Measurements from ENCODE around the gene CD2BP2. TPM values are rescaled to one million over a fixed set of nuclear protein-coding genes. Genes with fewer than 3 reads are reported as not detected.

CD2BP2 gene
- total and polyA plus RNA-seq, 2 experiments from 2014 or later, result 38.5 to 50.0 TPM

- Histone ChIP-seq H3K9ac (no peak overlapping the region), H3K36me3 (ENCODE audit: low read depth) (no peaks in the 10 kb centered on the region), H3K4me1 (ENCODE audit: insufficient read depth) (peaks cover 5% of the 10 kb centered on the region), H3K27ac (no peak overlapping the region), H3K9me2 (ENCODE audit: insufficient read depth) (no peaks in the 10 kb centered on the region), H3F3A (ENCODE audit: insufficient read depth) (0 out of 2 replicates have a peak, but pooled peaks cover 3% of the 10 kb centered on the region), H4K20me1 (ENCODE audit: insufficient read depth) (no peaks in the 10 kb centered on the region), H3K27me3 (replicated peaks; ENCODE audit: insufficient read depth) (no peaks in the 10 kb centered on the region), H2AFZ (no peak overlapping the region), H3K4me3 (no peak overlapping the region), H3K79me2 (ENCODE audit: insufficient read depth) (no peaks in the 10 kb centered on the region), H3K4me2 (ENCODE audit: unreplicated experiment) (no peak overlapping the region), H3K9me3 (ENCODE audit: low read depth) (no peaks in the 10 kb centered on the region)
- no peak for TF ChIP-seq EZH2 (IDR thresholded peaks at IDR 0.05; ENCODE audit: insufficient read depth, poor library complexity, severe bottlenecking)
- TF ChIP-seq EZH2phosphoT487 (IDR thresholded peaks at IDR 0.05; ENCODE audit: insufficient read depth, low read depth), result no peak
- in situ Hi-C loops (cut with MboI), result no loop called here
- WGBS, 2 experiments (ENCODE audit: low coverage in 1 of 2, low lambda C conversion rate in 2 of 2, missing lambda C conversion rate in 2 of 2), result 97 to 98% methylated on average over 8 of the region's 8 CpGs
- no peak for DNase-seq
Measured at GRCh38 chr16:30376461-30376902, 21.4 kb upstream of the CD2BP2 start.

- no peak overlapping the region for H3K4me2 ChIP-seq (ENCODE audit: unreplicated experiment)
- in situ Hi-C loops (cut with MboI), result no loop called here
- H3K27ac ChIP-seq, result no peak overlapping the region
- H3F3A ChIP-seq (ENCODE audit: insufficient read depth), result 0 out of 2 replicates have a peak, but pooled peaks cover 3% of the 10 kb centered on the region
- no peaks in the 10 kb centered on the region for H3K36me3 ChIP-seq (ENCODE audit: low read depth)
- DNase-seq, result no peak
- H3K9ac ChIP-seq, result no peak overlapping the region
- no peak overlapping the region for H2AFZ ChIP-seq
- no peak overlapping the region for H3K4me3 ChIP-seq
- peaks cover 8% of the 10 kb centered on the region for H3K4me1 ChIP-seq (ENCODE audit: insufficient read depth)
- H3K79me2 ChIP-seq (ENCODE audit: insufficient read depth), result no peaks in the 10 kb centered on the region
- H3K9me3 ChIP-seq (ENCODE audit: low read depth), result no peaks in the 10 kb centered on the region
- 91 to 93% methylated on average over 8 of the region's 8 CpGs for WGBS, 2 experiments (ENCODE audit: low coverage in 1 of 2, low lambda C conversion rate in 2 of 2, missing lambda C conversion rate in 2 of 2)
- H3K9me2 ChIP-seq (ENCODE audit: insufficient read depth), result no peaks in the 10 kb centered on the region
- no peaks in the 10 kb centered on the region for H3K27me3 ChIP-seq (replicated peaks; ENCODE audit: insufficient read depth)
- TF ChIP-seq EZH2 (IDR thresholded peaks at IDR 0.05; ENCODE audit: insufficient read depth, poor library complexity, severe bottlenecking) (no peak), EZH2phosphoT487 (IDR thresholded peaks at IDR 0.05; ENCODE audit: insufficient read depth, low read depth) (no peak)
- no peaks in the 10 kb centered on the region for H4K20me1 ChIP-seq (ENCODE audit: insufficient read depth)
Measured at GRCh38 chr16:30375864-30376263, 20.8 kb upstream of the CD2BP2 start.

DNA sequence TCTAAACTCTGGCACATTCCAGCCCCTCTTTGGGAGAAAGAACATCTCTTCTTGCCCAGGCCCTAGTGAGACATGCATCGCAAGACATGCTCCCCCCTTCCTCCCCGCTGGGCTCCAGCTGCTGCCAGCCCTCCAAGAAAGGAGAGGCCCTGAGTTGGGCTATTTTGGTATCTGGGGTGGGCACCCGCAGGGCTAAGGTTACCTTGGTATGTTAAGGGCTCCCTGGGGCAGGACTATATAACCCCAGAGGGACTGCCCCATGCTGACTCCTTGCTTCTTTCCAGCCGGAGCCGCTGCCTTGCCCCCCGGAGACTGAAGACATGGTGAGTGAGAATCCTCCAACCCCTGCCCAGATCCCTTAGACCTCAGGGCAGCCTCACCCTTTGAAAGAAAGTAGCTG, 19.4 kb upstream of the CD2BP2 start, which contains the start of gene MYL11:
TSS of gene MYL11 (plus strand) at position 265 of the 400 bp plus-strand sequence. CDS start at position 321, 56 bp downstream.
- Histone ChIP-seq H4K20me1 (ENCODE audit: insufficient read depth) (no peaks in the 10 kb centered on the region), H3K9me3 (ENCODE audit: low read depth) (no peaks in the 10 kb centered on the region), H3K27me3 (replicated peaks; ENCODE audit: insufficient read depth) (no peaks in the 10 kb centered on the region), H3K9me2 (ENCODE audit: insufficient read depth) (no peaks in the 10 kb centered on the region), H3K9ac (no peak within 1 kb of the TSS), H3K4me3 (no peak within 1 kb of the TSS), H3K36me3 (ENCODE audit: low read depth) (no peaks in the 10 kb centered on the region), H3K4me1 (ENCODE audit: insufficient read depth) (peaks cover 8% of the 10 kb centered on the region), H3F3A (ENCODE audit: insufficient read depth) (0 out of 2 replicates have a peak, but pooled peaks cover 3% of the 10 kb centered on the region), H3K4me2 (ENCODE audit: unreplicated experiment) (no peak within 1 kb of the TSS), H3K79me2 (ENCODE audit: insufficient read depth) (peaks cover 4% of the 10 kb centered on the region), H2AFZ (no peak within 1 kb of the TSS), H3K27ac (no peak within 1 kb of the TSS)
- no peak for DNase-seq
- no peak for TF ChIP-seq EZH2phosphoT487 (IDR thresholded peaks at IDR 0.05; ENCODE audit: insufficient read depth, low read depth)
- no peak for TF ChIP-seq EZH2 (IDR thresholded peaks at IDR 0.05; ENCODE audit: insufficient read depth, poor library complexity, severe bottlenecking)
- 78 to 87% methylated on average over 6 of the region's 6 CpGs for WGBS, 2 experiments (ENCODE audit: low coverage in 1 of 2, low lambda C conversion rate in 2 of 2, missing lambda C conversion rate in 2 of 2)
- in situ Hi-C loops (cut with MboI), result no loop called here

DNA sequence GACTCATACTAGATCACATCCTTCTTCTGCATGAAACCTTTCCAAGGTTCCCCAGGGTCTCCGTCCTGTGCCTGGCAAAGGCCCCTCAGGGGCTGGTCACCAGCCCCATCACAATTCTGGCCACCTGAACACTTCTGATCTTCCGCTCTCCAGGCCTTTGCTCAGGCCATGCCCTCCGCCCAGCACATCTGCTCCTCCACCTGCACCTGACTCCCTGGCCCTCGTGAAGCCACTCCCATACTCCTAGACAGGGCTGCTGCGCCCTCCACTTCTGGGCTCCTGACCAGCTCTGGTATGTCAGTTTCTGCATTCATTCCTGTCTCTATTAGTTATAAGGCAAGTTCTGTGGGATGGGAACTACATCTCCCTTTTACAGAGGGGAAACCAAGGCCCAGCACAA, 17.6 kb upstream of the CD2BP2 start:
- 98% methylated on average over 5 of the region's 5 CpGs for WGBS, 2 experiments (ENCODE audit: low coverage in 1 of 2, low lambda C conversion rate in 2 of 2, missing lambda C conversion rate in 2 of 2)
- Histone ChIP-seq H4K20me1 (ENCODE audit: insufficient read depth) (no peaks in the 10 kb centered on the region; the same call in 1 of the 2 replicates), H2AFZ (no peak overlapping the region), H3K4me2 (ENCODE audit: unreplicated experiment) (no peak overlapping the region), H3K27me3 (replicated peaks; ENCODE audit: insufficient read depth) (no peaks in the 10 kb centered on the region), H3K9me2 (ENCODE audit: insufficient read depth) (no peaks in the 10 kb centered on the region), H3F3A (ENCODE audit: insufficient read depth) (peaks cover 13% of the 10 kb centered on the region; the same call in 1 of the 2 replicates), H3K27ac (no peak overlapping the region), H3K9me3 (ENCODE audit: low read depth) (no peaks in the 10 kb centered on the region), H3K9ac (no peak overlapping the region), H3K79me2 (ENCODE audit: insufficient read depth) (peaks cover 22% of the 10 kb centered on the region), H3K4me3 (no peak overlapping the region), H3K4me1 (ENCODE audit: insufficient read depth) (peaks cover 14% of the 10 kb centered on the region), H3K36me3 (ENCODE audit: low read depth) (no peaks in the 10 kb centered on the region)
- TF ChIP-seq EZH2 (IDR thresholded peaks at IDR 0.05; ENCODE audit: insufficient read depth, poor library complexity, severe bottlenecking), result no peak
- TF ChIP-seq EZH2phosphoT487 (IDR thresholded peaks at IDR 0.05; ENCODE audit: insufficient read depth, low read depth), result no peak
- no peak for DNase-seq
- in situ Hi-C loops (cut with MboI), result no loop called here

All from GM23248 (cell line).